Parathyroid adenoma (tissue), 2 donors: ENCODE results near the gene DMGDH.

Source experiments
- H2AFZ ChIP-seq: fragments of 300-600 bp; sonication (generic); one replicate; pipeline ENCODE4 v1.7.0; 2017; ENCODE audit warnings: antibody characterized with exemption, mild to moderate bottlenecking
- H3K27ac ChIP-seq: fragments of 300-600 bp; sonication (generic); one replicate; pipeline ENCODE4 v1.7.0; 2017
- H3K27me3 ChIP-seq: fragments of 300-600 bp; sonication (generic); one replicate; pipeline ENCODE4 v1.7.0; 2017; ENCODE audit warnings: low read length; ENCODE audit not compliant: control insufficient read depth, insufficient read depth
- H3K36me3 ChIP-seq: fragments of 300-600 bp; sonication (generic); one replicate; pipeline ENCODE4 v1.7.0; 2017; ENCODE audit warnings: low read length; ENCODE audit not compliant: control insufficient read depth, insufficient read depth
- H3K4me1 ChIP-seq: fragments of 300-600 bp; sonication (generic); one replicate; pipeline ENCODE4 v1.7.0; 2017; ENCODE audit warnings: control low read depth
- H3K4me2 ChIP-seq: fragments of 300-600 bp; sonication (generic); one replicate; pipeline ENCODE4 v1.7.0; 2017; ENCODE audit warnings: low read length
- H3K4me3 ChIP-seq: fragments of 300-600 bp; sonication (generic); one replicate; pipeline ENCODE4 v1.7.0; 2017; ENCODE audit warnings: low read depth, low read length
- H3K79me2 ChIP-seq: fragments of 300-600 bp; sonication (generic); one replicate; pipeline ENCODE4 v1.7.0; 2017; ENCODE audit warnings: control low read depth
- H3K9ac ChIP-seq: fragments of 300-600 bp; sonication (generic); one replicate; pipeline ENCODE4 v1.7.0; 2017; ENCODE audit warnings: mild to moderate bottlenecking
- H3K9me3 ChIP-seq: fragments of 300-600 bp; sonication (generic); one replicate; pipeline ENCODE4 v1.7.0; 2017; ENCODE audit warnings: low read length; ENCODE audit not compliant: control insufficient read depth
- TF ChIP-seq, protein P1 (sequence below): fragments of 300-600 bp; sonication (generic); IDR thresholded peaks from one replicate; pipeline ENCODE4 v1.7.0; 2017; ENCODE audit warnings: antibody characterized with exemption, mild to moderate bottlenecking
- donor health status: primary hyperparathyroidism.

DMGDH gene

GRCh38 chr5:79081779-79082178 lies 12.3 kb upstream of the DMGDH start:
- H3K4me2 ChIP-seq: no peak overlapping the region
- H3K27ac ChIP-seq: no peak overlapping the region
- H3K79me2 ChIP-seq: no peaks in the 10 kb centered on the region
- H3K4me1 ChIP-seq: no peaks in the 10 kb centered on the region
- no peak overlapping the region for H3K9ac ChIP-seq
- H3K4me3 ChIP-seq: no peak overlapping the region
- no peaks in the 10 kb centered on the region for H3K9me3 ChIP-seq
- no peaks in the 10 kb centered on the region for H3K27me3 ChIP-seq
- no peak overlapping the region for H2AFZ ChIP-seq
- TF ChIP-seq, protein P1, sequence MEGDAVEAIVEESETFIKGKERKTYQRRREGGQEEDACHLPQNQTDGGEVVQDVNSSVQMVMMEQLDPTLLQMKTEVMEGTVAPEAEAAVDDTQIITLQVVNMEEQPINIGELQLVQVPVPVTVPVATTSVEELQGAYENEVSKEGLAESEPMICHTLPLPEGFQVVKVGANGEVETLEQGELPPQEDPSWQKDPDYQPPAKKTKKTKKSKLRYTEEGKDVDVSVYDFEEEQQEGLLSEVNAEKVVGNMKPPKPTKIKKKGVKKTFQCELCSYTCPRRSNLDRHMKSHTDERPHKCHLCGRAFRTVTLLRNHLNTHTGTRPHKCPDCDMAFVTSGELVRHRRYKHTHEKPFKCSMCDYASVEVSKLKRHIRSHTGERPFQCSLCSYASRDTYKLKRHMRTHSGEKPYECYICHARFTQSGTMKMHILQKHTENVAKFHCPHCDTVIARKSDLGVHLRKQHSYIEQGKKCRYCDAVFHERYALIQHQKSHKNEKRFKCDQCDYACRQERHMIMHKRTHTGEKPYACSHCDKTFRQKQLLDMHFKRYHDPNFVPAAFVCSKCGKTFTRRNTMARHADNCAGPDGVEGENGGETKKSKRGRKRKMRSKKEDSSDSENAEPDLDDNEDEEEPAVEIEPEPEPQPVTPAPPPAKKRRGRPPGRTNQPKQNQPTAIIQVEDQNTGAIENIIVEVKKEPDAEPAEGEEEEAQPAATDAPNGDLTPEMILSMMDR: no peak
- H3K36me3 ChIP-seq: no peaks in the 10 kb centered on the region

DNA sequence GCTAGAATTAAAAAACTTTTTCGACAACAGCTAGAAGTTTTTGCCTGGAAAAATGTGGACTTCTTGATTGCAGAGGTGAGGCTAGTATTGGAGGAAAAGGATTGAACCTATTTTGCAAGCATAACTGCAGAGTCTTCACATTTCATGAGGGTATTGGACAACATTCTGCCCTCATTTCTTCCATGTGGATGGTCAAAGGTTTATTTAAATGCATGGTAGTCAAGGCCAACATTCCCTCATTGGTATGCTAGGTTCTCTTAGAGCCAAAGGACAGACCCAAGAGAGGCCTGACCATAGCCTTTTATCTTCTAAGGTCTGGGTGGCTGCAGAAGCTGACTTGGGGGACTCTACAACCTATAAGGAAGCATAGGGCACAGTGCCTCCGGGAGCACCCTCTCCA lies 11.3 kb upstream of the DMGDH start:
- Histone ChIP-seq H3K36me3 (no peaks in the 10 kb centered on the region), H3K9me3 (no peaks in the 10 kb centered on the region), H3K79me2 (no peaks in the 10 kb centered on the region), H2AFZ (no peak overlapping the region), H3K27me3 (no peaks in the 10 kb centered on the region), H3K4me3 (no peak overlapping the region), H3K4me1 (no peaks in the 10 kb centered on the region), H3K27ac (no peak overlapping the region), H3K9ac (no peak overlapping the region), H3K4me2 (no peak overlapping the region)
- TF ChIP-seq, protein P1: no peak

DNA sequence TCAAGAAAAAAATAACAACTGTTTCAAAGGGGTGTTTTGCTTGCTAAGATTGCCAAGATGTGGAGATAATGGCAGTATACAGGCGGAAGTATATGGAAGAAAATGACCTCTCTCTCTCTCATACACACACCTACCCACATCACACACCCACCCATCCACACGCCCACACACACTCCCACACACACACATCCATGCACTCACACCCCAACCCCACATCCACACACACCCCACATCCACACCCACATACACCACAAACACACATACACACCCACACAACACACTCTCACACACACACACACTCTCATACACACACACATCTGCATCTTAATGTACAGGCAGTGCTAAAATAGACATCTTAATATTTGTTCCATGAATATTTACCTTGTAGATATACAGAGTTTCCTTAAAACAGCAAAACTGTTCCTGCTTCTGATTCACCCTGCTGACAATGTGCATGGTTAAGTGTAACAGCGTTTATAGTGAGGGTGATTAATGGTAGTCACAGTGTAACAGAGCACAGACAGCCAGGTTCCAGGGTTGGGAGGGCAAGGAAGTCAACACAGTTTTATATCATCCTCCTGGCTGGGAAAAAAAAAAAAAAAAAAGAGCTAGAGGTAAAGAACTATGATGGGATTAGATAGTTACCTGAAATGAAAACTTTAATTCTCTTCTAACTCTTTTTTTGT lies 8.3 kb upstream of the DMGDH start:
- no peaks in the 10 kb centered on the region for H3K27me3 ChIP-seq

DNA sequence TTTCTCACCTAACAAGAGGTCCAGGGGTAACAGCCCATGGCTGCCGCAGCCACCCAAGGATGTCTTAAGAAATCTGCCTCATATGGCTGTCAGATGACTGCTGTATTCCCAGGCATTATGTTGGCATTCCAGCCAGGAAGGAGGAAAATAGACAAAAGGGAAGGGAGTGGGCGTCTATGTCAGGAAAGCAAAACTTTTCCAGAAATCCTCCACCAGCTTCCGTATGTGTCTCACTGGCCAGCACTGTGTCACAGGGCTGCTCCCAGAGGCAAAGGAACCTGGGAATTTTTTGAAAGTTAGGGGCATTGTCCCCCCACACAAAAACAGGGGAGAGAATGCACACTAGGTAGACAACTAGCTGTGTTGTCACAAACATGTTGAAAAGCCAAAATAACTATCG lies 7.3 kb upstream of the DMGDH start:
- no peaks in the 10 kb centered on the region for H3K4me1 ChIP-seq
- H3K9ac ChIP-seq: no peak overlapping the region
- no peak overlapping the region for H3K4me3 ChIP-seq
- H3K9me3 ChIP-seq: no peaks in the 10 kb centered on the region
- H3K27ac ChIP-seq: no peak overlapping the region
- H3K27me3 ChIP-seq: no peaks in the 10 kb centered on the region
- H2AFZ ChIP-seq: no peak overlapping the region
- TF ChIP-seq, protein P1: no peak
- no peaks in the 10 kb centered on the region for H3K79me2 ChIP-seq
- no peaks in the 10 kb centered on the region for H3K36me3 ChIP-seq
- H3K4me2 ChIP-seq: no peak overlapping the region

More for the DNA sequence above, 8.3 kb upstream of the DMGDH start:
- no peaks in the 10 kb centered on the region for H3K9me3 ChIP-seq
- no peaks in the 10 kb centered on the region for H3K79me2 ChIP-seq
- H3K4me2 ChIP-seq: no peak overlapping the region
- H3K36me3 ChIP-seq: no peaks in the 10 kb centered on the region
- H2AFZ ChIP-seq: no peak overlapping the region
- H3K9ac ChIP-seq: no peak overlapping the region
- H3K4me1 ChIP-seq: no peaks in the 10 kb centered on the region
- TF ChIP-seq, protein P1: no peak
- no peak overlapping the region for H3K27ac ChIP-seq
- H3K4me3 ChIP-seq: no peak overlapping the region
